ENCODE data around the gene PAPOLA.

DNA sequence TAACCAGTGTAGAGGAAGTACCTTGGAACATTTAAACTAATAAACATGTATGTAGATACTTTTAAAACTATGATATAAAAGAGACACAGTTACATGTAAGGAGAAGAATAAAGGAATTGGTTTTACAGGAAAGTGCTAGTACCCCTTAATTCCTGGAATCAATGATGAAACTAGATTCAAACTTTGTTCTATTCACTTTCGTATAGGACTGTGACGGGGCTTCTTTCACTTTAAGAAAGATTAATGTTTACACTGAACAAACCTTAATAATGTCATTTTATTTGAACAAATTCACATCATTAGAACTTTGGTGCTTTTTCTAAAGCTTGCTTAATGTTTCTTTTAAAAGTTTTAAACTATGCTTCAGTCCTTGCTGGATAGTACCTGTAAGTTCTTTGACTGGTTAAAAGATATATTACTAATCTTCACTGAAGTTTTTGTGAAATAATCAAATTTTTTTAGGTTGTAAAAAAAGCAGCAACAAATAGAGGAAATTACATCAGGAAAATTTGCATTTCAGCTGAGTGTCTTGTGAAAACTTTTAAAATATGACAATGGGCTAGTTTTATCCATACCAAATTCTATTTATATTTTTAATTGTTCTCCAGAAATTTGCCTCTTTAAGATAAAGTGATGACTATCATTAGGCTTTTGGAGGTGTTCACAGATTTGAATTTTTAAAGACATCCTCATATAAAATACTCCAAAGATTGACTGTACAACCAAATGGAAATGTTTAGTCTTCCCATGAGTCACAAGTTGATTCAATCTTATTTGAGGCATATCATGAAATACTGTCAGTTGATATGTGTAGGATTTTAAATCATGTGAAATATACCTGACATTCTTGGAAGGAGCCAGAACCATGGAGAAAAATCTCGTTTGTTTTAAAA lies 36.2 kb downstream of the PAPOLA start:
- TF ChIP-seq REST (IDR thresholded peaks at IDR 0.05; ENCODE audit: low read depth): no peak
- TF ChIP-seq, protein P1, sequence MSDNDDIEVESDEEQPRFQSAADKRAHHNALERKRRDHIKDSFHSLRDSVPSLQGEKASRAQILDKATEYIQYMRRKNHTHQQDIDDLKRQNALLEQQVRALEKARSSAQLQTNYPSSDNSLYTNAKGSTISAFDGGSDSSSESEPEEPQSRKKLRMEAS (IDR thresholded peaks at IDR 0.05): no peak
- TF ChIP-seq TAF1 (IDR thresholded peaks at IDR 0.05; ENCODE audit: low read depth): no peak
- no peak for TF ChIP-seq ZBTB7A (IDR thresholded peaks at IDR 0.05; ENCODE audit: low read depth)
- TF ChIP-seq YY1 (IDR thresholded peaks at IDR 0.05; ENCODE audit: low read depth): no peak
- no peak for TF ChIP-seq NFIC (IDR thresholded peaks at IDR 0.05)
- no peak for TF ChIP-seq CREB1 (IDR thresholded peaks at IDR 0.05; ENCODE audit: low read depth)
- TF ChIP-seq EGR1 (IDR thresholded peaks at IDR 0.05): no peak
- TF ChIP-seq RAD21 (IDR thresholded peaks at IDR 0.05; ENCODE audit: low read depth): no peak
- TF ChIP-seq TEAD4 (IDR thresholded peaks at IDR 0.05): no peak
- TF ChIP-seq EP300 (IDR thresholded peaks at IDR 0.05; ENCODE audit: borderline replicate concordance): no peak
- no peak for TF ChIP-seq USF1 (IDR thresholded peaks at IDR 0.05)
